Activated naive CD4-positive, alpha-beta T cell treated with Interleukin-2 at 50 U/mL for 16 hours (primary cell): ENCODE results near the gene HNRNPUL2.

Experiments used
- DNase-seq: peaks from one replicate; pipeline ENCODE4 v3.0.0-alpha.2; 2020

HNRNPUL2 gene

GRCh38 chr11:62665599-62666258, 61.5 kb downstream of the HNRNPUL2 start:
- peak; percentile 71 for DNase-seq

GRCh38 chr11:62665075-62665598, 62.1 kb downstream of the HNRNPUL2 start, which contains the start of the genes C11orf98 and CSKMT:
Gene C11orf98 (minus strand): TSS chr11:62665210. CDS start chr11:62665169, 41 bp downstream.
Gene CSKMT (plus strand): TSS chr11:62665312. CDS start chr11:62665880, 568 bp downstream.
- peak; percentile 96 for DNase-seq

GRCh38 chr11:62664405-62665074, 62.7 kb downstream of the HNRNPUL2 start:
- DNase-seq = peak; percentile 53
